Cardiac septum (tissue), 1 donor: ENCODE measurements around the gene CCDC102B. TPM values are rescaled to one million over a fixed set of nuclear protein-coding genes. Genes with fewer than 3 reads are reported as not detected.

Experiments used
- DNase-seq: peaks from one replicate; pipeline ENCODE4 v3.0.0-alpha.2; 2020; ENCODE audit warnings: low spot score
- intact Hi-C: fragments of 100-400 bp; cut with DNase I; formaldehyde crosslinking; loops from one replicate; pipeline ENCODE4 v1.14.0; 2022
- total RNA-seq: library from RNA; stranded (reverse); fragmentation: NEBNext Ultra II Directional; extraction: Animal tissue kit (Norgen Biotek cat#: 25700); gene quantifications from one replicate; pipeline ENCODE4 v1.2.1, GENCODE V29; 2021
- donor health status: DM: no; HTN: no; CAD: no.

The CCDC102B gene
- total RNA-seq, 1 donor from 2014 or later: 8.1 TPM

DNA sequence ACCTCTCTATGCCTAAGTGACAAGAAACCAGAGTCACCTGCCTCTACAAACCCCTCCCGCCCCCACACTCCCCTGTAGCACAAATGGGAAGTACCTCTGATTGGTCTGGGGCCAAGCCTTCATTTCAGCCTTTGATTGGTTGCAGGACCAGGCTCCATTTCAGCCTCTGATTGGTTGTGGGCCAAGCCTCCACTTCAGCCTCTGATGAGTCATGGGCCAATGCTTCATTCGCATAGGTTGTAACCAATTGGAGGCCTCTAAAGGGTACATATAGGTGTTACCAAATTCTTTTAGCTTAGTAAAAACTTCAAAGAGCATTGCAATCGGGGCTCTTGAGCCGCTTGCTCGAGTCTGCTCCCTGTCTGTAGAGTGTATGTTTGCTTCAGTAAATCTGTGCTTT, 25.0 kb downstream of the CCDC102B start:
- no peak for DNase-seq
- intact Hi-C loops: no loop called here

DNA sequence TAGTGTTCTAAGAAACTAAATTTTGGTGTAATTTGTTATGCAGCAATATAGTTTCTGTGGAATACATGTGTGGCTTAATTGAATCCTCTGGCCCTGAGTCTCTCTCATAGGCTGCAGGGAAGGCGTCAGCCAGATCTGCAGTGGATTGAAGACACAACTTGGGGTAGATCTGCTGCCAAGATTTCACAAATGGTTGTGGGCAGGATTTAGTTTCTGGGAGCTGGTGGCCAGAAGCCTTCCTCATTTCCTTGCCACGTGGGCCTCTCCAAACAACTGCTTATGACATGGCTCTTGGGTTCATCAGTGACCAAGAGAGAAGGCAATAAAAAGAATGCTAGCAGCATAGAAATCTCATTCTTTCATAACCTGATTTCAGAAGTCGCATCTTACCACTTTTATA, 28.2 kb downstream of the CCDC102B start:
- DNase-seq: no peak
- intact Hi-C loops: no loop called here

DNA sequence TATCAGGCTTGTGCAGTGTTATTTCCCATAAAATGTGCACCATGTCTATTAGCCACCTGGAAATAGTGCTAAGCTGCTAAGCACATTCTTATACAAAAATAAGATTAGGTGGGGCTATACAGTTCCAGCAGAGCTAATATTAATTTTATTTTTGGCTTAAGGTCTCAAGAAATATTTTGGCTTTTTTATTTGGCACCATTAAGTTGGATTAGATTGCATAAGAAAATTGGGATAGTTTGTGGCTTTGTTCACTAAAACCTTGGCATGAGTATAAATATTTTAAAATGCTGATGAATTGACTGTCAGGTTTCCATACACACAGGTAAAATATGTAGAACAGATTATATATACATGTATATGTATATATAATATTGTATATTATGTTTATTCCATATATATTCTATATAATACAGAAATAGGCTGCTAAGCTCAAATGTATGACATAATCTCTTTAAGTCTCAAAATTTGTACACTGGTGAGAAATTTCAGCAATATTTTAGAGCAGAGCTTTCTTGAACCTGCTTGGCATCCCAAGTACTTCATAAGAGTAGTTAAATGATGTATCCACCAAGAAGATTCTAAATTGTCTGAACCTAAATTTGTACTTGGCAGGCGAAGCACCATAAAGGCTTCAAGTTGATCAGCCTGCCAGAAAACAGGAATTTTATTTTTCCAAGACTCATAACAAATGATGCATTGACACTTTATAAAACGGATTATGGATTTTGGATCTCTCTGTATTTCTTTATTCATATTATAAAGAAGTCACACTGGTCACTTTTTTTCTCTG, 32.6 kb downstream of the CCDC102B start:
- no peak for DNase-seq
- intact Hi-C loops: no loop called here

DNA sequence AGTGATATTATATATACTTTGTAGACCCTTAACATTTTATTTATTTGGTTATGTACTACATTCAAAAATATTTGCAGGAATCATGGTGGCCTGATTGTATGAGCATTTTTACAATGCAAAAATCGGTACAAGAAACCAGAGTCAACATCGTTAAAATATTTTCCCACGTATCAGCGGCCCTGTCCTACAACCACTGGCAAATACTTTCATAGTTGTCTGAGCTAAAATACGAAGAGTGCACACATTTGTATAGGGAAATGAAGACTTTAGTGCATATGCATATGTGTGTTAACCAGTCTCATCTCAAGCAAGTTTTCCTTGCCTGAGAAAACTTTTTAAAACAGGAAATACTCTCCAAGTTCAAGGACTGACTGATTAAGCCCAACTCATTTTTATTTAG, 35.9 kb downstream of the CCDC102B start:
- intact Hi-C loops: no loop called here
- no peak for DNase-seq

DNA sequence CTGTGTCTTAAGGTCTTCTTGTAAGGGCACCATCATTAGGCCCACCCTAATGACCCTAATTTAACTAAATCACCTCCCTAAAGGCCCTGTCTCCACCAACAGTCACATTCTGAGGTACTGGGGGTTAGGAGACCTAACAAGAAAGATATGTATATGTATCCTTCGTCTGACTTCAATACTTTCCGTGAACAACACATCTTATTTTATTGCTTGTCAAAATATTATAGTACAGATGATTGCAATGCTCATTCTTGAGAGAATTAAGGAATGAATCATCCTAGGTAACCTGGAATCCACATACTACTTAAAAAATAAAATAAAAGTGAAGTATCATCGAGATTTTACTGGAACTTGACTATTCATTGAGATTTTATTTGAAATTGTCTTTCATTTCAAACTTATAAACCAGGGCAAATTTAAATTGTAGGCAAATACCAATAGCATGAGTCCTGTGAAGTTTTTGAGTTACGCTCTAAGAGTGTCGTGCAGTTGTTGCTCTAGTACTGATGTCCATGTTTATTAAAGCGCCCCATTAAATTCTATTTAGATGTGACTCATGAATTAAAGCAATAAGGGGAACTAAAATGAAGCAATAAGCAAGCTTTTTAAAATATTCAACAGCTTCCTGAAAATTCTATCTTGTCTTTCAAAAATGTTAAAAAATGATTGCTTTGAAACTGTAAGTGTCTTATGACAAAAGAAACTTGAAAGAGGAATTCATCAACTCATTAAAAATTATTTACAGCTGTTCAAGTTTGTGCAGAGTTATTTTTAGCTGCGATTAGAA, 40.0 kb downstream of the CCDC102B start:
- intact Hi-C loops: no loop called here
- DNase-seq: no peak

DNA sequence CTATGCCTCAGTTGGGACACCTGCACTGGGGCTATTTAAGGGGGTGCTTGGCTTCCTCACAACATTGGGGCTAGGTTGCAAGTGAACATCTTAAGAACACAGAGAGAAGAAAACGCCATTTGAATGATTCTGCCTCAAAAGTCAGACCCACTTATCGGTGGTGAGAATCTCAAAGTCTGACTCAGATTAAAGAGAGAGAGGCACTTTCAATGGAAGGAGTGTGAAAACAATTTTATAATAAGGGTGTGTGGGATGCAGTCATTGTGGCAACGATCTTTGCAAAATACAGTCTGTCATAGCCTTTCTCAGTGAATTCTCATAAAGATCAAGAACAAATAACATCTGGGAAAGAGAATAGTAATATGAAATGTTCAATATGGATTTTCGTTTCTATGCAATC, 41.8 kb downstream of the CCDC102B start:
- DNase-seq: no peak
- intact Hi-C loops: no loop called here

DNA sequence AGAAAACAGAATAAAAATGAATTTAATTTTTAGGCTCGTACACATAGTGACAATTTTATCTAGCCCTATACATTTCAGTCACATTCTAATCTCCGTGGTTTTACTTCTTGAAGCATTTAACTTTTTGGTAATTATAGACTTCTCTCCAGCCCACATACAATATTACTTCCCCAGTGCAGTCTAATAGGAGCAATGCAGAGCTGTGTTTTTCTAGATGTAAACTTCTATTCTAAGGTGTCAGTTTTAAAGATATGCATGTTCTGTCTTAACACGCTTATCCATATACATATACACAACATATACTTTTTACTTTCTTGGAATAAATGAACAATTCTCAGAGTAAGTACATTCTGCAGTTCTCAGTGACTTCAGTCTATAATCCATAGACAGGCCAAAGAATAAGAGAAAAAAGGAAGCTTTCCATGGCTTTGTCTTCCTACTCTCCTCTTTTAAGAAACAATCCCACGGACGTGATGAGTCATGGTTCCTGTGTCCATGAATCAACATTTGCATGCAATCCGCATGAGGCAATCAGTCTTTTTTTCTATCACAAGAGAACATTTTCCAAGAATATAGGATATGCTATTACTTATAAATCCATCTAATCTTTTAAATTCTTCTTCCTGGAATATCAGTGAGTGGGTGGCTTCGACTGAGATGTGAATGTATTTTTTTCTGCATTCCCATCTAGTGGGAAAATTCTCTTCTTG, 42.8 kb downstream of the CCDC102B start:
- intact Hi-C loops: no loop called here

DNA sequence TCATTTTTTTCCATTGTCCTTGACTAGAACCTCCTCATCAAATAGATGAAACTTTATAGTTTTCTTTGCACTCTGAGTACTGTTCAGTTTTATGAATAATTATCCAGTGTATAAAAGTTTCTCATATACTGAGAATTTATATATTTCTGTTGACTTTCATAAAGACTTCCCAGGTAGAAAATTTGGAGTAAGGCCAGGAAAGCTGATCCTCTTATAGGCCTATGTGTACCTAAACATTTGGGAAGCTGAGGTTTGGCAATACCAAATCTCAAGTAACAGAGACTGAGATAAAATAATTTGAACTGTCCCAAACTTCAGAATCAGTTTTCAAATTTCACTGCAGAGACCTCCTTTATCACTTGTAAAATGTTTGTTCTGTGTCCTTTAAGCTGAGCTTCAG, 43.4 kb downstream of the CCDC102B start:
- intact Hi-C loops: no loop called here
- no peak for DNase-seq

More for the DNA sequence above, 42.8 kb downstream of the CCDC102B start:
- no peak for DNase-seq

DNA sequence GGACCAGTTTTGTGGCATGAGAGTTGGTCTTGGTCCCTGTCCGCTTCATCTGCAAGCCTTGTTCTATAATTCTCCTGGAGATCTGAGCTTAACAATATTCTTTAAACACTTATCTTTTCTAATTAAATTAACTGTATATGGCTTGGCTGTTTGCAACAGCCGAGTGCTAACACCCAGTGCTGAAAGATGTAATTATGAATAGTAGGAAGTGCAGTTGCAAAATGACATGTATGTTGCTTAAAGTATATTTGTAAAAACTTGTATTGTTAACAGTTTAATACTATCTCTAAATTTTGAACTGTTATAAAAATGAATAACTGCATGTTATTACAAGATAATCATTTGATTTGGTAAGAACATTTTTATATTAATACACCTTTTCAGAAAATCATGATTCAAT, 45.1 kb downstream of the CCDC102B start:
- intact Hi-C loops: no loop called here
- DNase-seq: no peak

DNA sequence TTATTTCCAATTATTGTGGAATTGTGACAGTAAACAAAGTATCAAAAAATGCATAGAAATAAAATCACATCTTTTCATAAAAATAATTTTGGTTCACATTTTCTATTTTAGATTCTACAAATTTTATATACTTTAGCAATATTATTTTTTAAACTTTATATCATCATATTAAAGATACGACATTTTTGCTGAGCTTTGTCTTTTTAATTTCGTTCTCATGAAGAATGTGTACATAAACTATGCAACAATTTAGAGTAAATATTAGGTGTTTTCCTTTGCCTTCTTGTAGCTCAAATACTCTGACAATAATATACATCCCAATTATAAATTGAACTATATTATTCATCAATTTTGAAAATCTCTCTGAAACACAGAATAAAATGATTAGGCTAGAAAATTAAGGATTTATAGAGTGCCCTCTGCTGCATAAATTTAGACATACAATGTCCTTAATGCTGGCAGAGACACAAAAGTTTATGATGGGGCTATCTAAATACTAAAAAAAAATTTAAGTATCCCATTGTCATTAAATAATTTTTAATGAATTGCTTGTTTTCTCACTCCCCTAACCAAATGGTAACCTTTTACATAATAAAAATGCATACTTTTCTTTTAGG, 45.7 kb downstream of the CCDC102B start:
- DNase-seq: no peak
- intact Hi-C loops: no loop called here

DNA sequence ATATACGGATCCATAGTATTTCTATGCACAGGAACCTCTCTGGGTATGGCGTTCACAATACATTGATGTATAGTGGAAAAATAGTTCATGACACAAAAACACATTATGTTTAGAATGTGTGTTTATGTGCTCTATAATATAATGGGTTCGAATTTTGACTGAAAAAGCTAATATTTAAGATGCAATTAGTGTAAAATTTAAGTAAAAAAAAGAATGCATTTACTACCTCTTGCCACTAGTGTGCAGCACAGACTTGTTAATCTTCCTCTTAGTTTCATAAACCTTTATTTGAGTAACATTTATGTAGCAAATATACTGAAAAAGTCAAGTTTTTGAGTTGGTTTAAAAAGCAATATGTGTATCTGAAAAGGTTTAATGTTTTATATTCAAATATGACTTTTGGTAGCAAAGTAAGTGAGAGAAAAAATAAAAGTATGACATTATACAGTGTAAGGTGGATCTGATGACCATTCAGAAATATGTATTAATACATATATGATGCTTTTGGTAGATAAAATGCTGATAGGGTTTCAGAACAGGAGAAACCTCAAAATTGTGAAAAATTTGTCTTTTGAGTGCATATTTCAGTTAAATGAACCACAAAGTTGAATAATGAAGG, 49.4 kb downstream of the CCDC102B start:
- no peak for DNase-seq
- intact Hi-C loops: loop anchor here (5.0 kb wide), 1 partner anchor 1240 kb away; no protein-coding TSS in a partner anchor

DNA sequence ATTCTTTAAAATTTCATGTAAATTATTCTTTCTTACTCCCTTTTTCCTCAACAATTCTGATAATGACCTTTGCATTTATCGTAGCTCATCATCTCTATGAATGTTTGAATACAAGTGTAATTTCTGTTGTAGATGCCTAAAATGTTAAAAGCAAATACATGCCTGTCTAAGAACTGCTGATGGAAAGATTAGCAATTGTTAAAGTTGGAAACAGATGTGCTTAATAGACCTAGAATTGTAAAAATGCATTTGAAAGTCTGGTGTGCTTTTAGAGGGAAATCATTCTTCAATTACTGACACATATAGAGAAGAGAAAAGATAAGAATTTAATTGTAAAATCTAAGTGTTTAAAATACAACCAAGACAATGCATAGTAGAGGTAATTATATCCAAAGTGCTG, 50.4 kb downstream of the CCDC102B start:
- DNase-seq: no peak
- intact Hi-C loops: loop anchor here (5.0 kb wide), 1 partner anchor 1239 kb away; no protein-coding TSS in a partner anchor

DNA sequence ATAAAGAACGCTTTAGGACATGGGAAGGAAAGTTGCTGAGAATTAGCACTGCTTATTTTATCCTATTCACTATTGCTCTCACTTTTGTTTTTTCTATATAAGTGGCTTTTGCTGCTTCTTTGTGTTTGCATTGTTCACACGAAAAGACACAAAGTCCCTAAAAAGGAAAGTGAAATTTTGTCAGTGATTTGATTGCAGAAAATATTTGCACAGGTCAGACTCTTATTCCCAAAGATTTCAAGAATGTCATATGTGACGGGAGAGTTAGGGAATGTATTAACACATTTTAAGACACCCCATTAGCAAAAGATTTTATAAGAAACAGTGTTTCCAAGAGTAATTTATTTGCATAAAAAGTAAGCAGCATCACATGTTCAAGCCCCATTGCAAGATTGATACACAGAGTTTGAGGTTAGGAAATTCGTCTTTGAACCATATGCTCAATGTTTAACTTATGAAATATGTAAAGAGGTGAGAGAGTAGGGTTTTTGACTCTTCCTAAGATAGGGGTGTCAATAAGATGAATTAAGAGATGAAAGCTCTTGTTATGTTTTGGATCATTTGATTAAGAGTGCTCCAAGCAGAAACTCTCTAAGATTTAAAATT, 57.0 kb downstream of the CCDC102B start:
- no peak for DNase-seq
- intact Hi-C loops: no loop called here

DNA sequence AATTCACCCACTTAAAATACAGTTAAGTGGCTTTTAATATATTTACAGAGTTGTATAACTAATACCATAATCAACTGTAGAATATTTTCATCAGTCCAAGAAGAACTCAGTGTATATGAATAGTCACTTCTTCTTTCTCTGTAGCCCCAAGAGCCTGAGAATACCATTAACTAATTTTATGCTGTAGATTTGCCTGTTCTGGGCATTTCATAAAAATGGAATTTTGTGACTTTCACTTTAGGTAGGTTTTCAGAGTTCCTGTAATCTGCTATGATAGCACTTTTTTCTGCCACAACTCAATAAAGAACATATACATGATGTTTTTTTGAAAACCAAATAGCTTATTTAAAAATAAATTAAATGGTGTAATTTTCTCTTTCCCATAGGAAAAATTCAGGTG, 57.6 kb downstream of the CCDC102B start:
- DNase-seq: no peak
- intact Hi-C loops: no loop called here

DNA sequence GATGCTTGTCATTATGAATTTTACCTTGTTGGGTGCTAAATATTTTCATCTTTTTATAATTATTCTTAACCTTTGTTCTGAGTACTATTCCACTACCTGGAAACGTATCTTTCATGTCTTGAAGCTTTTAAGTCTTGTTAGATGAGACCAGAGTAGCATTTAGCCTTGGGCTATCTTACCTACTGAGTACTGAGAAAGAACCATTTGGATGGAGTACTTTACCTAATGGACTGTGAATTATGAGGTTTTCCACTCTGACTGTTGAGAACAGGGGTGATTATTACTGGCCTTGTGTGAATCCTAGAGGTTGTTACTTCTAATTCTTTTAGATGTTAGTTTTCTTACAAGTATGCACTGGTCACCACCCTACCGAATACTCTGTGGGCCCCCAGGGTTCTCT, 63.5 kb downstream of the CCDC102B start:
- DNase-seq: no peak
- intact Hi-C loops: no loop called here

DNA sequence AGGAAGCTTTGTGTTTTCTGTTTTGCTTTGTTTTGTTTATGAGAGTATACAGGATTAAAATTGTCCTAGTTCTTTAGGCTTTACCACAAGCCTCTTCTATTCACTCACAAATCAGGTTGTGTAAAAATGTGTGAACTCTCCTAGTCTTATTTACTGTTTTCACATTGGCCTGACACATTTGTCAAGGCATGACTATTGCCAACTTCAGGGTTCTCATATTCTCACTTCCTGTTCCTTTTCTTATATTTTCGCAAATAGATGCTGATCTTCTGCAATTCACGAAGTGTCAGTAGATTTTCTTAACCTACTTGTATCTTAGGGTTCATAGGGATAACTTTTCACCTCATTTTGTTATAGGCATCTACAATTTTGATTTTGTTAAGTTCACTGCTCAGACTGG, 67.1 kb downstream of the CCDC102B start:
- intact Hi-C loops: no loop called here
- no peak for DNase-seq

DNA sequence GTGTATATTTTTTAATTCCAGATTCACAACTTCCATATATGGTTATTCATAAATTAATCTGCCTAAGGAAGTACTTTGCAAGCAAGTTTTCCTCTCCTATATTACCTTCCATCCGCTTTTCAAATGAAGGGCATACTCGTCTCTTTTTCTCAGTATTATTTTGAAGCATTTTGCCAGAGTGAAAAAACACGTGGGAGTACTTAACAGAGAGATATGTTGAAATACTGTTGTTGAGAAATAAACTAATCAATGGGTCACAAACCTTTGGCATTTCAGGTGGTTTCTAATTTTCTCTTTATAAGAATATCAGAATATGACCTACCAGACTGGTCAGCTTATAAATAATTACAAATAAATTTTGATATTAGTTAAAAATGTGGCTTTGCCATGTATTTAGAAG, 67.6 kb downstream of the CCDC102B start:
- intact Hi-C loops: no loop called here

DNA sequence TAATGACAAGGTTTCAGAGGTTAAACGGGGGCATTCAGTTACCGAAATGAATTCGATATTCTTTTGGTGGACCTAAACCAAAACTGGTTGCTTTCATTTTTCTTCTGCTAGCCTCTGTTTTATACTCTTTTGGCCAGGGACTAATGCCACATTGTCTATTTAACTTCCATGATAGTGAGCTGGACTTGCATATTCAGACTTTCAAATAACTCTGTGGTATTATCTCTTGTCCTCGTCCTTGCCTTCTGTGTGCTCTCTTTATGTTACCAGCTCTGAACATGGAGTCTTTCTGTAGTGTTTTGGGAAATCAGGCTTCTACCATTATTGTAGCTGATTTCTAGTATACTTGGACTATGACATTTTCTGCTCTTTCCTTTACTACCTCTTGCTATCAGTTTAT, 75.1 kb downstream of the CCDC102B start:
- no peak for DNase-seq
- intact Hi-C loops: no loop called here

More for the DNA sequence above, 67.6 kb downstream of the CCDC102B start:
- DNase-seq: no peak

DNA sequence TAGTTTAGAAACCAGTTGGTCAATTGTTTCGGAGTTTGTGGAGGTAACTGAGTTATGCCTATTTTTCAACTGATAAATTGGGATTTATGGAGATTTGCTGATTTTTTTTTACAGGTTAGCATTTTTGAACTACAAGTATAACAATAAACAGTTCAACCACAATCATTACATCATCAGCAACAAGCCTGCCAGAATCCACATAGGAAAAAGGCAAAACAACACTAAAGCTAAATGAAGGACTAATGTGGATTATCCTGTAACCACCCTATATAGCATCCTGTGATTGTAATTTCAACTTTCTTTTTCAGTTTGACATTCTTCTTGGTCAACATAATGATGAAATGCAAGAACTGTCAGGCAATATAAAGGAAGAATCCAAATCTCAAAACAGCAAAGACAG, 76.5 kb downstream of the CCDC102B start:
- intact Hi-C loops: no loop called here
- DNase-seq: no peak
